HCT116 (cell line): Measurements from ENCODE around the gene CDCA3. TPM values are rescaled to one million over a fixed set of nuclear protein-coding genes. Genes with fewer than 3 reads are reported as not detected.

ENCODE experiments used
- ATAC-seq: fragments of 200-7000 bp; cut with Tn5 transposase; 2 replicates; pipeline ENCODE4 v1.9.1; 2020; ENCODE audit warnings: mild to moderate bottlenecking, moderate library complexity
- BruUV-seq: library from RNA; stranded (reverse); fragments of 400-500 nt; replicated peaks from 2 replicates; lab custom pipeline; 2021; lab: Mats Ljungman, UMichigan
- CTCF ChIA-PET: fragments of 300-600 bp; sonication (Branson Sonifier 250); formaldehyde crosslinking; loops from one replicate; lab custom pipeline; 2021; ENCODE audit warnings: antibody characterized with exemption; lab: Charles Lee
- POLR2A ChIA-PET: fragments of 300-600, 350-600 bp; sonication (Branson Sonifier 250); formaldehyde crosslinking; loops from one replicate; lab custom pipeline; 2021; ENCODE audit warnings: antibody characterized with exemption; lab: Charles Lee
- RAD21 ChIA-PET, 2 experiments: fragments of 300-600 bp; sonication (Branson Sonifier 250); formaldehyde crosslinking; loops; one replicate each; lab custom pipeline; 2023; ENCODE audit warnings: low total read pairs in 2 of 2; ENCODE audit not compliant: uncharacterized antibody in 2 of 2, unreplicated experiment in 2 of 2, low non-redundant PET in 1 of 2; lab: Charles Lee
- DNase-seq: peaks from one replicate; pipeline ENCODE4 v3.0.0-alpha.2; 2010; ENCODE audit warnings: low read depth, low spot score
- H2AFZ ChIP-seq: fragments of 200-600 bp; shearing (Covaris generic), sonication (generic); 2 replicates; pipeline ENCODE4 v1.6.1; 2017; ENCODE audit warnings: low read depth, mixed run types, mixed read lengths, antibody characterized with exemption, low read length; ENCODE audit not compliant: poor library complexity, severe bottlenecking
- H3K27ac ChIP-seq: 2 replicates; pipeline ENCODE4 v1.5.1; 2012; ENCODE audit warnings: low read depth, low read length
- H3K27me3 ChIP-seq: fragments of 200-600 bp; sonication (generic); 2 replicates; pipeline ENCODE4 v1.6.1; 2016; ENCODE audit warnings: mixed run types, low read length, mixed read lengths; ENCODE audit not compliant: insufficient read depth
- H3K36me3 ChIP-seq, 2 experiments: fragments of 200-500 bp in 1 of 2; fragments of 200-600 bp in 1 of 2; sonication (Bioruptor generic) in 1 of 2; sonication (generic) in 1 of 2; 2 replicates each; pipeline versions ENCODE4 v1.5.1 to v1.6.1; 2014 to 2016; ENCODE audit warnings: low read length in 2 of 2, inconsistent platforms in 1 of 2, mixed read lengths in 1 of 2, mixed run types in 1 of 2; ENCODE audit not compliant: insufficient read depth in 2 of 2, control insufficient read depth in 1 of 2
- H3K4me1 ChIP-seq, 2 experiments: fragments of 200-600 bp in 1 of 2; sonication (generic) in 1 of 2; 2 replicates each; pipeline versions ENCODE4 v1.5.1 to v1.6.1; 2012 to 2017; ENCODE audit warnings: low read length in 2 of 2, inconsistent platforms in 1 of 2, mild to moderate bottlenecking in 1 of 2, mixed read lengths in 1 of 2, mixed run types in 1 of 2, moderate library complexity in 1 of 2; ENCODE audit not compliant: insufficient read depth in 2 of 2, control insufficient read depth in 1 of 2
- H3K4me2 ChIP-seq: fragments of 200-600 bp; sonication (generic); 2 replicates; pipeline ENCODE4 v1.6.1; 2017; ENCODE audit warnings: mixed run types, low read length, mixed read lengths
- H3K4me3 ChIP-seq, 2 experiments: fragments of 200-600 bp in 1 of 2; sonication (generic) in 1 of 2; replicated peaks in 1 of 2; 2 replicates each; pipeline ENCODE4 v1.5.1; 2011 to 2016; ENCODE audit warnings: low read length in 2 of 2, control low read depth in 1 of 2, low read depth in 1 of 2, mild to moderate bottlenecking in 1 of 2, mixed read lengths in 1 of 2, mixed run types in 1 of 2
- H3K79me2 ChIP-seq: fragments of 200-600 bp; sonication (generic); 2 replicates; pipeline ENCODE4 v1.6.1; 2017; ENCODE audit warnings: mild to moderate bottlenecking, mixed run types, low read length, moderate library complexity, mixed read lengths; ENCODE audit not compliant: insufficient read depth
- H3K9ac ChIP-seq: fragments of 200-600 bp; sonication (generic); 2 replicates; pipeline ENCODE4 v1.6.1; 2016; ENCODE audit warnings: low read length, mixed read lengths
- H3K9me2 ChIP-seq: fragments of 200-600 bp; sonication (generic), shearing (Covaris generic); 2 replicates; pipeline ENCODE4 v1.6.1; 2017; ENCODE audit warnings: mixed run types, mild to moderate bottlenecking, moderate library complexity; ENCODE audit not compliant: insufficient read depth
- H3K9me3 ChIP-seq, 2 experiments: fragments of 200-500 bp in 1 of 2; fragments of 200-600 bp in 1 of 2; sonication (Bioruptor generic) in 1 of 2; sonication (generic) in 1 of 2; 2 replicates each; pipeline ENCODE4 v1.6.1; 2014 to 2017; ENCODE audit warnings: low read length in 2 of 2, mixed read lengths in 2 of 2, inconsistent platforms in 1 of 2, low read depth in 1 of 2, mild to moderate bottlenecking in 1 of 2, mixed run types in 1 of 2, moderate library complexity in 1 of 2; ENCODE audit not compliant: control insufficient read depth in 1 of 2, insufficient read depth in 1 of 2
- H4K20me1 ChIP-seq: fragments of 200-600 bp; sonication (generic), shearing (Covaris generic); 2 replicates; pipeline ENCODE4 v1.6.1; 2017; ENCODE audit warnings: mixed run types, mild to moderate bottlenecking, moderate library complexity; ENCODE audit not compliant: insufficient read depth
- EGR1 ChIP-seq: IDR thresholded peaks from 2 replicates; pipeline ENCODE4 v1.6.1; 2012; ENCODE audit warnings: low read depth
- ELF1 ChIP-seq: IDR thresholded peaks from 2 replicates; pipeline ENCODE4 v1.6.1; 2012; ENCODE audit warnings: low read depth, borderline replicate concordance
- JUND ChIP-seq: IDR thresholded peaks from 2 replicates; pipeline ENCODE4 v1.6.1; 2012
- POLR2A ChIP-seq: IDR thresholded peaks from 2 replicates; pipeline ENCODE4 v1.7.0; 2011; ENCODE audit warnings: borderline replicate concordance; ENCODE audit not compliant: insufficient read depth, insufficient read length; ENCODE audit errors: extremely low read depth
- RAD21 ChIP-seq: IDR thresholded peaks from 2 replicates; pipeline ENCODE4 v1.6.1; 2012; ENCODE audit warnings: low read depth, mild to moderate bottlenecking
- REST ChIP-seq: IDR thresholded peaks from 2 replicates; pipeline ENCODE4 v1.6.1; 2012; ENCODE audit warnings: low read depth
- SIN3A ChIP-seq: IDR thresholded peaks from 2 replicates; pipeline ENCODE4 v1.6.1; 2012; ENCODE audit warnings: low read depth
- SP1 ChIP-seq: IDR thresholded peaks from 2 replicates; pipeline ENCODE4 v1.6.1; 2012; ENCODE audit warnings: low read depth
- TCF7L2 ChIP-seq: IDR thresholded peaks from 2 replicates; pipeline ENCODE4 v1.7.0; 2011; ENCODE audit warnings: borderline replicate concordance, inconsistent platforms; ENCODE audit not compliant: insufficient read depth, insufficient read length; ENCODE audit errors: extremely low read depth
- YY1 ChIP-seq: IDR thresholded peaks from 2 replicates; pipeline ENCODE4 v1.6.1; 2011; ENCODE audit warnings: low read length, low read depth, moderate library complexity, mild to moderate bottlenecking; ENCODE audit not compliant: insufficient replicate concordance; ENCODE audit errors: extremely low read depth
- ZFX ChIP-seq: fragments of 450-650 bp; IDR thresholded peaks from 2 replicates; pipeline ENCODE4 v1.6.1; 2017
- intact Hi-C: fragments of 100-400 bp; cut with micrococcal nuclease; formaldehyde crosslinking; loops from 2 replicates; pipeline ENCODE4 v1.10.0; 2022
- total RNA-seq: library from RNA; stranded (reverse); gene quantifications from one replicate; pipeline ENCODE4 v1.2.1, GENCODE V29; 2021; ENCODE audit not compliant: unreplicated experiment
- TF ChIP-seq, protein P1 (sequence below): IDR thresholded peaks from 2 replicates; pipeline ENCODE4 v1.6.1; 2012
- TF ChIP-seq, protein P2 (sequence below), 3 experiments: fragments of 200-600 bp in 1 of 3; sonication (generic) in 1 of 3; IDR thresholded peaks in 2 of 3; conservative IDR thresholded peaks in 1 of 3; 2 replicates each; pipeline ENCODE4 v1.5.1; 2012 to 2017; ENCODE audit warnings: low read depth in 2 of 3, low read length in 2 of 3, antibody characterized with exemption in 1 of 3, borderline replicate concordance in 1 of 3, control low read depth in 1 of 3, mild to moderate bottlenecking in 1 of 3, mixed read lengths in 1 of 3, mixed run types in 1 of 3, moderate library complexity in 1 of 3; ENCODE audit not compliant: insufficient read depth in 1 of 3

The CDCA3 gene
- total RNA-seq, 1 experiment from 2014 or later, result 63.0 TPM

DNA sequence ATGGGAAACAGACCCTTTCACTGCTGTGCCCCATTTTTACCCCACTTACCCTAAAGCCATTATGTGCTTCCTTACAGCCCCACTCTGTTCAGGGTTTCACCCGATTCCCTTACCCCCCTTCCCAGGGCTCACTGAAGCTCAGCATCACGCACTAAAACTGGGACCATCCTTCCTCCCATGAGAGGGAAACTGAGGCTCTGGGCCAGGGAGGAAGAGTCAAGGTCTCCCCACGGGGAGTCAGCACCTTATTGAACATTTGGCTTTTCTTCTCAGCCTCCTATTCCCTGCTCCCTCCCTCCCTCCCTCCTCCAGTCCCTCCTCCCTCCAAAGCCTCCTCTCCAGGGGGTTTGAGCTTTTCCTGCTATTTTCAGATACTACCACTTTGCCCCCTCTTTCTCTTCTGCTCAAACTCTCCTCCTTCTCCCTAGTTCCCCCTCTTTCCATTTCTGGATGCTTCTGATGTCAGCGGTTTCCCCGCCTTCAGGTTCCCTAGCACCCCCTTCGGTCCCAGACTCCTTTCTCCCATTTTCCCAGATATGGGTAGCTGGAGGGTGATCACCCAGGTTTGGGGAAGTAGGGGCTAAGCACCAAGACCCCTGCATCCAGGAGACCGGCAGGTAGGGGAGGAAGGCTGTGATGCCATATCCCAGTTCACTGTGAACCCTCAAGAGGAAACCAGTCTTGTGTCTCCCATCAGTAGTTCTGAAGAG is 28.5 kb downstream of the CDCA3 start:
- no peak overlapping the region for H2AFZ ChIP-seq
- BruUV-seq, result no TSS peak
- ChIA-PET RAD21 (no interaction called here), POLR2A (no interaction called here), CTCF (interaction anchor here (0.9 to 2.3 kb wide), 4 partner anchors 12 to 69 kb away, joined by 3 to 10 read pairs (median 6); partner anchors contain the start of genes MLF2 and USP5)
- no peaks in the 10 kb centered on the region for H3K9me3 ChIP-seq
- peaks cover 7% of the 10 kb centered on the region; the same call in 1 of the 2 replicates for H3K79me2 ChIP-seq
- no peaks in the 10 kb centered on the region for H3K9me2 ChIP-seq
- peaks cover 6% of the 10 kb centered on the region; the same call in 1 of the 2 replicates for H3K27me3 ChIP-seq
- H3K9ac ChIP-seq, result no peak overlapping the region
- TF ChIP-seq JUND (no peak), ELF1 (no peak), TCF7L2 (no peak), POLR2A (no peak), REST (no peak), SP1 (no peak), ZFX (no peak), EGR1 (no peak), YY1 (no peak), SIN3A (no peak), RAD21 (no peak)
- TF ChIP-seq, protein P1, sequence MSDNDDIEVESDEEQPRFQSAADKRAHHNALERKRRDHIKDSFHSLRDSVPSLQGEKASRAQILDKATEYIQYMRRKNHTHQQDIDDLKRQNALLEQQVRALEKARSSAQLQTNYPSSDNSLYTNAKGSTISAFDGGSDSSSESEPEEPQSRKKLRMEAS, result no peak
- TF ChIP-seq, protein P2, sequence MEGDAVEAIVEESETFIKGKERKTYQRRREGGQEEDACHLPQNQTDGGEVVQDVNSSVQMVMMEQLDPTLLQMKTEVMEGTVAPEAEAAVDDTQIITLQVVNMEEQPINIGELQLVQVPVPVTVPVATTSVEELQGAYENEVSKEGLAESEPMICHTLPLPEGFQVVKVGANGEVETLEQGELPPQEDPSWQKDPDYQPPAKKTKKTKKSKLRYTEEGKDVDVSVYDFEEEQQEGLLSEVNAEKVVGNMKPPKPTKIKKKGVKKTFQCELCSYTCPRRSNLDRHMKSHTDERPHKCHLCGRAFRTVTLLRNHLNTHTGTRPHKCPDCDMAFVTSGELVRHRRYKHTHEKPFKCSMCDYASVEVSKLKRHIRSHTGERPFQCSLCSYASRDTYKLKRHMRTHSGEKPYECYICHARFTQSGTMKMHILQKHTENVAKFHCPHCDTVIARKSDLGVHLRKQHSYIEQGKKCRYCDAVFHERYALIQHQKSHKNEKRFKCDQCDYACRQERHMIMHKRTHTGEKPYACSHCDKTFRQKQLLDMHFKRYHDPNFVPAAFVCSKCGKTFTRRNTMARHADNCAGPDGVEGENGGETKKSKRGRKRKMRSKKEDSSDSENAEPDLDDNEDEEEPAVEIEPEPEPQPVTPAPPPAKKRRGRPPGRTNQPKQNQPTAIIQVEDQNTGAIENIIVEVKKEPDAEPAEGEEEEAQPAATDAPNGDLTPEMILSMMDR (IDR thresholded peaks at IDR 0.05 in 2 of 3, conservative IDR thresholded peaks at IDR 0.05 in 1 of 3; ENCODE audit: borderline replicate concordance in 1 of 3, insufficient read depth in 1 of 3, low read depth in 2 of 3, low read length in 2 of 3), result no peak
- no peak overlapping the region; the same call in 1 of the 2 replicates for H3K27ac ChIP-seq
- no peak for ATAC-seq
- intact Hi-C loops, result no loop called here
- H3K36me3 ChIP-seq, result no peaks in the 10 kb centered on the region
- peak overlapping the region; percentile 83 for H3K4me2 ChIP-seq
- H3K4me1 ChIP-seq, result peaks cover 20 to 43% of the 10 kb centered on the region in 2 experiments
- peak overlapping the region; percentile 43 to 50; a peak in 2 of 4 replicates for H3K4me3 ChIP-seq
- no peak for DNase-seq
- H4K20me1 ChIP-seq, result no peaks in the 10 kb centered on the region
